Liver (tissue), 9 donors: Measurements from ENCODE around the gene DNAJC6. TPM values are rescaled to one million over a fixed set of nuclear protein-coding genes. Genes with fewer than 3 reads are reported as not detected.

ENCODE experiments used
- DNase-seq: peaks from one replicate; pipeline ENCODE4 v3.0.0-alpha.2; 2017; ENCODE audit warnings: low spot score
- H3K27ac ChIP-seq, 2 donors: one replicate each; pipeline ENCODE4 v1.7.0; 2013; ENCODE audit warnings: inconsistent platforms in 2 of 2, low read length in 2 of 2, control low read depth in 1 of 2, low read depth in 1 of 2, mild to moderate bottlenecking in 1 of 2
- H3K27me3 ChIP-seq, 4 donors: one replicate each; pipeline versions ENCODE4 v1.6.1 to v1.7.0; 2013; ENCODE audit warnings: low read length in 3 of 4, inconsistent platforms in 1 of 4, mild to moderate bottlenecking in 1 of 4, moderate library complexity in 1 of 4; ENCODE audit not compliant: control insufficient read depth in 4 of 4, insufficient read depth in 4 of 4
- H3K36me3 ChIP-seq, 4 donors: one replicate each; pipeline versions ENCODE4 v1.6.1 to v1.7.0; 2013; ENCODE audit warnings: low read length in 3 of 4, mild to moderate bottlenecking in 3 of 4, low read depth in 1 of 4, moderate library complexity in 1 of 4; ENCODE audit not compliant: control insufficient read depth in 4 of 4, insufficient read depth in 3 of 4
- H3K4me1 ChIP-seq, 4 donors: one replicate each; pipeline versions ENCODE4 v1.6.1 to v1.7.0; 2013; ENCODE audit warnings: low read length in 3 of 4, mild to moderate bottlenecking in 3 of 4, moderate library complexity in 1 of 4; ENCODE audit not compliant: control insufficient read depth in 4 of 4, insufficient read depth in 4 of 4
- H3K4me3 ChIP-seq, 3 donors: one replicate each; pipeline versions ENCODE4 v1.6.1 to v1.7.0; 2013; ENCODE audit warnings: low read length in 3 of 3, control low read depth in 1 of 3, low read depth in 1 of 3, mild to moderate bottlenecking in 1 of 3
- H3K9ac ChIP-seq, 2 donors: one replicate each; pipeline ENCODE4 v1.7.0; 2013; ENCODE audit warnings: low read length in 2 of 2, mild to moderate bottlenecking in 2 of 2, moderate library complexity in 2 of 2, control low read depth in 1 of 2, low read depth in 1 of 2
- H3K9me3 ChIP-seq, 4 donors: one replicate each; pipeline versions ENCODE4 v1.6.1 to v1.7.0; 2013; ENCODE audit warnings: low read length in 3 of 4; ENCODE audit not compliant: control insufficient read depth in 4 of 4
- ATF3 ChIP-seq: IDR thresholded peaks from 2 replicates; pipeline ENCODE4 v1.6.1; 2016; ENCODE audit warnings: antibody characterized with exemption
- CTCF ChIP-seq: fragments of 150-350 bp; IDR thresholded peaks from 2 replicates; pipeline ENCODE4 v1.5.1; 2017; ENCODE audit warnings: improper control_type of control experiment, low read depth, low read length; ENCODE audit not compliant: missing input control
- EGR1 ChIP-seq, 2 donors: IDR thresholded peaks; 2 replicates each; pipeline ENCODE4 v1.6.1; 2016 to 2018; ENCODE audit warnings: antibody characterized with exemption in 2 of 2, low read depth in 2 of 2
- FOXA1 ChIP-seq: IDR thresholded peaks from 2 replicates; pipeline ENCODE4 v1.6.1; 2016; ENCODE audit warnings: antibody characterized with exemption
- GABPA ChIP-seq, 2 donors: IDR thresholded peaks in 1 of 2; conservative IDR thresholded peaks in 1 of 2; 2 replicates each; pipeline ENCODE4 v1.6.1; 2016; ENCODE audit warnings: antibody characterized with exemption in 2 of 2, mild to moderate bottlenecking in 1 of 2, moderate library complexity in 1 of 2
- HNF4A ChIP-seq, 2 donors: conservative IDR thresholded peaks; 2 replicates each; pipeline ENCODE4 v1.6.1; 2016; ENCODE audit warnings: antibody characterized with exemption in 2 of 2, mild to moderate bottlenecking in 2 of 2
- HNF4G ChIP-seq: IDR thresholded peaks from 2 replicates; pipeline ENCODE4 v1.6.1; 2016; ENCODE audit warnings: antibody characterized with exemption
- JUND ChIP-seq, 2 donors: IDR thresholded peaks; 2 replicates each; pipeline ENCODE4 v1.6.1; 2016; ENCODE audit warnings: antibody characterized with exemption in 2 of 2
- MAX ChIP-seq: IDR thresholded peaks from 2 replicates; pipeline ENCODE4 v1.6.1; 2016; ENCODE audit warnings: antibody characterized with exemption
- NR2F2 ChIP-seq: IDR thresholded peaks from 2 replicates; pipeline ENCODE4 v1.6.1; 2016; ENCODE audit warnings: antibody characterized with exemption
- RAD21 ChIP-seq, 2 donors: IDR thresholded peaks; 2 replicates each; pipeline ENCODE4 v1.6.1; 2016; ENCODE audit warnings: antibody characterized with exemption in 2 of 2, mild to moderate bottlenecking in 2 of 2
- REST ChIP-seq: IDR thresholded peaks from 2 replicates; pipeline ENCODE4 v1.6.1; 2016; ENCODE audit warnings: antibody characterized with exemption, mild to moderate bottlenecking
- RXRA ChIP-seq, 2 donors: IDR thresholded peaks; 2 replicates each; pipeline ENCODE4 v1.6.1; 2017 to 2018; ENCODE audit warnings: antibody characterized with exemption in 2 of 2, mild to moderate bottlenecking in 1 of 2
- SP1 ChIP-seq: IDR thresholded peaks from 2 replicates; pipeline ENCODE4 v1.6.1; 2018; ENCODE audit warnings: antibody characterized with exemption, mild to moderate bottlenecking
- TAF1 ChIP-seq: conservative IDR thresholded peaks from 2 replicates; pipeline ENCODE4 v1.6.1; 2016; ENCODE audit warnings: antibody characterized with exemption, mild to moderate bottlenecking
- YY1 ChIP-seq: IDR thresholded peaks from 2 replicates; pipeline ENCODE4 v1.6.1; 2016; ENCODE audit warnings: antibody characterized with exemption, mild to moderate bottlenecking
- ZBTB33 ChIP-seq: IDR thresholded peaks from 2 replicates; pipeline ENCODE4 v1.6.1; 2016; ENCODE audit warnings: antibody characterized with exemption
- WGBS: extraction: QIAGEN DNeasy Blood & Tissue Kit; methylation state at CpG from one replicate; pipeline ENCODE4 v1.1.7; 2013; 5-methylcytosine and 5-hydroxymethylcytosine counted together
- polyA plus RNA-seq, 2 donors: library from polyadenylated mRNA; stranded (reverse) in 1 of 2; unstranded in 1 of 2; fragments of 200-250 nt in 1 of 2; fragments of >200 nt in 1 of 2; fragmentation: Nextera tagmentation in 1 of 2; extraction: Ambion mirVana in 1 of 2; gene quantifications; one replicate each; pipeline versions ENCODE4 v1.2.1 to v1.2.3, GENCODE V29; 2013 to 2015
- total RNA-seq, 2 donors: library from RNA; depleted of rRNA; stranded (reverse); fragments of >200 nt; gene quantifications; one replicate each; pipeline ENCODE4 v1.2.3, GENCODE V29; 2014
- donor health status: healthy.
- donor health status: healthy.
- donor health status: healthy.
- donor health status: healthy.
- donor health status: healthy.

The DNAJC6 gene
- total and polyA plus RNA-seq, 4 donors: 0.15 to 35.0 (median 0.30) TPM

GRCh38 chr1:65269612-65270011 lies 39.7 kb upstream of the DNAJC6 start:
- Histone ChIP-seq H3K4me3 (no peak overlapping the region), H3K9ac (no peak overlapping the region), H3K9me3 (no peaks in the 10 kb centered on the region), H3K27me3 (peaks cover 0 to 6% (median 1%) of the 10 kb centered on the region in 4 donors), H3K36me3 (no peaks in the 10 kb centered on the region), H3K27ac (no peak overlapping the region), H3K4me1 (peaks cover 4 to 13% (median 10%) of the 10 kb centered on the region in 4 donors)
- TF ChIP-seq EGR1 (IDR thresholded peaks at IDR 0.05; ENCODE audit: low read depth in 2 of 2): no peak
- TF ChIP-seq YY1: no peak
- TF ChIP-seq HNF4A (conservative IDR thresholded peaks at IDR 0.05): no peak
- TF ChIP-seq JUND (IDR thresholded peaks at IDR 0.05): no peak
- no peak for TF ChIP-seq HNF4G
- no peak for TF ChIP-seq RAD21 (IDR thresholded peaks at IDR 0.05)
- no peak for TF ChIP-seq CTCF
- TF ChIP-seq MAX: no peak
- TF ChIP-seq SP1: no peak
- no peak for TF ChIP-seq RXRA (IDR thresholded peaks at IDR 0.05)
- no peak for TF ChIP-seq GABPA (IDR thresholded peaks at IDR 0.05 in 1 of 2, conservative IDR thresholded peaks at IDR 0.05 in 1 of 2)
- no peak for TF ChIP-seq TAF1
- no peak for TF ChIP-seq REST
- TF ChIP-seq FOXA1: no peak
- no peak for TF ChIP-seq NR2F2
- 88% methylated on average over 2 of the region's 2 CpGs for WGBS
- no peak for DNase-seq

GRCh38 chr1:65276197-65276939 lies 33.0 kb upstream of the DNAJC6 start:
- Histone ChIP-seq H3K27me3 (no peaks in the 10 kb centered on the region), H3K36me3 (no peaks in the 10 kb centered on the region), H3K4me3 (no peak overlapping the region), H3K9me3 (no peaks in the 10 kb centered on the region), H3K27ac (no peak overlapping the region), H3K4me1 (no peaks in the 10 kb centered on the region), H3K9ac (no peak overlapping the region)
- DNase-seq: no peak
- WGBS: 84% methylated on average over 1 of the region's 1 CpG
- TF ChIP-seq FOXA1 (no peak), CTCF (no peak), YY1 (no peak), GABPA (IDR thresholded peaks at IDR 0.05 in 1 of 2, conservative IDR thresholded peaks at IDR 0.05 in 1 of 2) (no peak), SP1 (no peak), RAD21 (IDR thresholded peaks at IDR 0.05) (no peak), ATF3 (no peak), EGR1 (IDR thresholded peaks at IDR 0.05; ENCODE audit: low read depth in 2 of 2) (no peak), RXRA (IDR thresholded peaks at IDR 0.05) (no peak), REST (no peak), ZBTB33 (no peak)
